ENCODE measurements around the gene KIF16B. TPM values are rescaled to one million over a fixed set of nuclear protein-coding genes. Genes with fewer than 3 reads are reported as not detected.

KIF16B gene
- total and polyA plus RNA-seq, 4 donors = 5.1 to 19.7 (median 8.4) TPM

GRCh38 chr20:16476032-16476431 lies 97.2 kb downstream of the KIF16B start:
- H3K4me3 ChIP-seq (ENCODE audit: low read depth in 1 of 3, low read length in 3 of 3) = no peak overlapping the region
- no peaks in the 10 kb centered on the region for H3K9me3 ChIP-seq (ENCODE audit: control insufficient read depth in 4 of 4, low read length in 3 of 4)
- WGBS = 12% methylated on average over 3 of the region's 3 CpGs
- no peaks in the 10 kb centered on the region for H3K27me3 ChIP-seq (ENCODE audit: control insufficient read depth in 4 of 4, insufficient read depth in 4 of 4, low read length in 3 of 4)
- TF ChIP-seq RXRA (IDR thresholded peaks at IDR 0.05) (no peak), JUND (IDR thresholded peaks at IDR 0.05) (no peak), HNF4A (conservative IDR thresholded peaks at IDR 0.05) (no peak), FOXA2 (IDR thresholded peaks at IDR 0.05) (peak; percentile 8), TAF1 (conservative IDR thresholded peaks at IDR 0.05) (no peak), RAD21 (IDR thresholded peaks at IDR 0.05) (peak; percentile 84 to 93), EGR1 (IDR thresholded peaks at IDR 0.05; ENCODE audit: low read depth in 2 of 2) (no peak), SP1 (IDR thresholded peaks at IDR 0.05) (no peak), CTCF (IDR thresholded peaks at IDR 0.05; ENCODE audit: low read depth, low read length, missing input control) (peak; percentile 68)
- TF ChIP-seq, protein P1, sequence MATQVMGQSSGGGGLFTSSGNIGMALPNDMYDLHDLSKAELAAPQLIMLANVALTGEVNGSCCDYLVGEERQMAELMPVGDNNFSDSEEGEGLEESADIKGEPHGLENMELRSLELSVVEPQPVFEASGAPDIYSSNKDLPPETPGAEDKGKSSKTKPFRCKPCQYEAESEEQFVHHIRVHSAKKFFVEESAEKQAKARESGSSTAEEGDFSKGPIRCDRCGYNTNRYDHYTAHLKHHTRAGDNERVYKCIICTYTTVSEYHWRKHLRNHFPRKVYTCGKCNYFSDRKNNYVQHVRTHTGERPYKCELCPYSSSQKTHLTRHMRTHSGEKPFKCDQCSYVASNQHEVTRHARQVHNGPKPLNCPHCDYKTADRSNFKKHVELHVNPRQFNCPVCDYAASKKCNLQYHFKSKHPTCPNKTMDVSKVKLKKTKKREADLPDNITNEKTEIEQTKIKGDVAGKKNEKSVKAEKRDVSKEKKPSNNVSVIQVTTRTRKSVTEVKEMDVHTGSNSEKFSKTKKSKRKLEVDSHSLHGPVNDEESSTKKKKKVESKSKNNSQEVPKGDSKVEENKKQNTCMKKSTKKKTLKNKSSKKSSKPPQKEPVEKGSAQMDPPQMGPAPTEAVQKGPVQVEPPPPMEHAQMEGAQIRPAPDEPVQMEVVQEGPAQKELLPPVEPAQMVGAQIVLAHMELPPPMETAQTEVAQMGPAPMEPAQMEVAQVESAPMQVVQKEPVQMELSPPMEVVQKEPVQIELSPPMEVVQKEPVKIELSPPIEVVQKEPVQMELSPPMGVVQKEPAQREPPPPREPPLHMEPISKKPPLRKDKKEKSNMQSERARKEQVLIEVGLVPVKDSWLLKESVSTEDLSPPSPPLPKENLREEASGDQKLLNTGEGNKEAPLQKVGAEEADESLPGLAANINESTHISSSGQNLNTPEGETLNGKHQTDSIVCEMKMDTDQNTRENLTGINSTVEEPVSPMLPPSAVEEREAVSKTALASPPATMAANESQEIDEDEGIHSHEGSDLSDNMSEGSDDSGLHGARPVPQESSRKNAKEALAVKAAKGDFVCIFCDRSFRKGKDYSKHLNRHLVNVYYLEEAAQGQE (IDR thresholded peaks at IDR 0.05) = no peak
- no peaks in the 10 kb centered on the region for H3K36me3 ChIP-seq (ENCODE audit: control insufficient read depth in 4 of 4, insufficient read depth in 3 of 4, low read depth in 1 of 4, low read length in 3 of 4)
- DNase-seq (ENCODE audit: low spot score) = no peak
- H3K9ac ChIP-seq (ENCODE audit: low read depth in 1 of 2, low read length in 2 of 2) = no peak overlapping the region
- no peak overlapping the region for H3K27ac ChIP-seq (ENCODE audit: low read depth in 1 of 2, low read length in 2 of 2)
- peaks cover 0 to 2% (median 0%) of the 10 kb centered on the region in 4 donors for H3K4me1 ChIP-seq (ENCODE audit: control insufficient read depth in 4 of 4, insufficient read depth in 4 of 4, low read length in 3 of 4)

DNA sequence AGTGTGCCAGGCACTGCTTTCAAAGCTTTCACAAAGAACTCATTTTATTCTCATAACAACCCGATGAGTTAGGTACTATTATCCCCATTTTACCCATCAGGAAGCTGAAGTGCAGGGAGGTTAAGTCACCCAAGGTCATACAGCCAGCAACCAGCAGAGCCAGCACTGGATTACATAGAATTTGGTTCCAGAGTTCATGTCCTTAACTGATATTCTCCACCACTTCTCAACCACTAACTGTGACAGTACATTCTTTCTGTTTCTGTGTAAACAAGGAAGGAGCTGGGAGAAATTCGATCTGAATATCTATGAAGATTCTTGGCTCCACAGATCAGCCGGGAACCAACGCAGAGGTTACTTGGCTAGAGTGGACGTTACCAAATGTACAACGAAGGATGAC lies 98.0 kb downstream of the KIF16B start:
- H3K9ac ChIP-seq (ENCODE audit: low read depth in 1 of 2, low read length in 2 of 2) = no peak overlapping the region
- no peak overlapping the region for H3K27ac ChIP-seq (ENCODE audit: low read depth in 1 of 2, low read length in 2 of 2)
- H3K4me3 ChIP-seq (ENCODE audit: low read depth in 1 of 3, low read length in 3 of 3) = no peak overlapping the region
- no peak for DNase-seq (ENCODE audit: low spot score)
- no peaks in the 10 kb centered on the region for H3K27me3 ChIP-seq (ENCODE audit: control insufficient read depth in 4 of 4, insufficient read depth in 4 of 4, low read length in 3 of 4)
- peaks cover 0 to 2% (median 0%) of the 10 kb centered on the region in 4 donors for H3K4me1 ChIP-seq (ENCODE audit: control insufficient read depth in 4 of 4, insufficient read depth in 4 of 4, low read length in 3 of 4)
- no peaks in the 10 kb centered on the region for H3K36me3 ChIP-seq (ENCODE audit: control insufficient read depth in 4 of 4, insufficient read depth in 3 of 4, low read depth in 1 of 4, low read length in 3 of 4)
- no peaks in the 10 kb centered on the region for H3K9me3 ChIP-seq (ENCODE audit: control insufficient read depth in 4 of 4, low read length in 3 of 4)
- peak; percentile 22 to 60 for TF ChIP-seq HNF4A (conservative IDR thresholded peaks at IDR 0.05)
- peak; percentile 63 for TF ChIP-seq SP1 (IDR thresholded peaks at IDR 0.05)
- TF ChIP-seq NR2F2 (IDR thresholded peaks at IDR 0.05) = peak; percentile 93
- TF ChIP-seq ZBTB33 (IDR thresholded peaks at IDR 0.05) = no peak
- TF ChIP-seq MAX (IDR thresholded peaks at IDR 0.05) = no peak
- no peak for TF ChIP-seq ATF3 (IDR thresholded peaks at IDR 0.05)
- peak; percentile 55 to 91 for TF ChIP-seq RXRA (IDR thresholded peaks at IDR 0.05)
- peak in 1 of 2 donors; percentile 32 for TF ChIP-seq RAD21 (IDR thresholded peaks at IDR 0.05)
- TF ChIP-seq JUND (IDR thresholded peaks at IDR 0.05) = no peak
- 45% methylated on average over 6 of the region's 6 CpGs for WGBS

Measured in liver (tissue), 9 donors.